ENCODE results near the gene OR10A6.

OR10A6 gene

DNA sequence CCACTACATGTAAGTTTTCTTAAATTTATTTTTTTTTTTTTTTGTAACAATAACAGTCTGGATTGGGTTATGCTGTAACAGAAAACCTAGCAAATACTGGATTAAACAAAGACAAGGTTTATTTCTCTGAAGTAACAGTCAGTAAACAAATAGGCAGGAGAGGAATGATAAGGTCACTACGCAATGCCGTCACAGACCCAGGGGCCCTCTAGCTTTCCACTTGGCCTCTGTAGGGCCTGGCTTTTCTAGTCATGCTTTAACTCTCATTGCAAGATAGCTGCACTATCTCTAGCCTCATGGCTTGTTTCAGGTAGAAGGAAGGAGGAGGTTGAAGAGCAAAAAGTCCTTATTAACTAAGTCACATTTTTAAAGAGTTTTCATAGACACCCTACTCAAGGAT, 6.5 kb downstream of the OR10A6 start:
- Histone ChIP-seq H3F3A (ENCODE audit: insufficient read depth, low read length) (no peaks in the 10 kb centered on the region), H3K27me3 (replicated peaks; ENCODE audit: insufficient read depth, low read length) (no peaks in the 10 kb centered on the region), H3K27ac (ENCODE audit: low read length) (no peak overlapping the region), H3K36me3 (replicated peaks; ENCODE audit: insufficient read depth, low read length) (no peaks in the 10 kb centered on the region), H3K9ac (ENCODE audit: low read length) (no peak overlapping the region), H2AFZ (ENCODE audit: low read length) (no peak overlapping the region), H3K4me2 (ENCODE audit: low read depth, low read length) (no peak overlapping the region), H4K20me1 (ENCODE audit: insufficient read depth, low read length) (no peaks in the 10 kb centered on the region), H3K79me2 (ENCODE audit: low read length) (no peaks in the 10 kb centered on the region), H3K9me3 (replicated peaks; ENCODE audit: insufficient read depth, low read length) (no peaks in the 10 kb centered on the region), H3K4me1 (ENCODE audit: low read length) (no peaks in the 10 kb centered on the region), H3K9me2 (replicated peaks; ENCODE audit: insufficient read depth, low read length) (no peaks in the 10 kb centered on the region), H3K4me3 (ENCODE audit: low read length) (no peak overlapping the region)
- no peak for TF ChIP-seq CTCF (IDR thresholded peaks at IDR 0.05; ENCODE audit: low read length)
- TF ChIP-seq EZH2 (optimal IDR thresholded peaks at IDR 0.05; ENCODE audit: low read depth, low read length), result no peak
- no peak for TF ChIP-seq EZH2phosphoT487 (IDR thresholded peaks at IDR 0.05; ENCODE audit: low read length)
- no peak for DNase-seq

- Histone ChIP-seq H3K79me2 (ENCODE audit: low read length) (no peaks in the 10 kb centered on the region), H3K9ac (ENCODE audit: low read length) (no peak overlapping the region), H3F3A (ENCODE audit: insufficient read depth, low read length) (no peaks in the 10 kb centered on the region), H4K20me1 (ENCODE audit: insufficient read depth, low read length) (no peaks in the 10 kb centered on the region), H3K4me1 (ENCODE audit: low read length) (no peaks in the 10 kb centered on the region), H3K9me3 (replicated peaks; ENCODE audit: insufficient read depth, low read length) (no peaks in the 10 kb centered on the region), H3K36me3 (replicated peaks; ENCODE audit: insufficient read depth, low read length) (no peaks in the 10 kb centered on the region), H2AFZ (ENCODE audit: low read length) (no peak overlapping the region), H3K27ac (ENCODE audit: low read length) (no peak overlapping the region), H3K4me3 (ENCODE audit: low read length) (no peak overlapping the region), H3K9me2 (replicated peaks; ENCODE audit: insufficient read depth, low read length) (no peaks in the 10 kb centered on the region), H3K4me2 (ENCODE audit: low read depth, low read length) (no peak overlapping the region), H3K27me3 (replicated peaks; ENCODE audit: insufficient read depth, low read length) (no peaks in the 10 kb centered on the region)
- TF ChIP-seq CTCF (IDR thresholded peaks at IDR 0.05; ENCODE audit: low read length), result no peak
- TF ChIP-seq EZH2 (optimal IDR thresholded peaks at IDR 0.05; ENCODE audit: low read depth, low read length), result no peak
- TF ChIP-seq EZH2phosphoT487 (IDR thresholded peaks at IDR 0.05; ENCODE audit: low read length), result no peak
- DNase-seq, result no peak
Measured at GRCh38 chr11:7918141-7918540, 12.9 kb downstream of the OR10A6 start.

DNA sequence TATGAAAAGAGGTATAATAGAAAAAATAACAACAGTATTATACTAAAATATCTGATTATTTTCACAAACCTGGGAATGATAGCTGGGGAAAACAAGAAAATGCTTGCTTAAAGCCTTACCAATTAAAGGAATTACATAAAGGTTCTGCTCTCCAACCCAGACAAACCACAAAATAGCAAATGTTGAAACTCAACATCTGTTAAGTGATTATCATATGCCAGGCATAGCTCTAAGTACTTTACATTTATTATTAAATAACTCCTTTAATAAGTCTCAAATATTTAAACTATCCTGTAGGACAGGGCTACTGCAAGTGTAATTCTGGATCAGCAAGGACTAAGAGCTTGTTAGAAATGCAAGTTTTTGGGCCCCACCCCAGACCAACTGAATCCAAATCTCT, 20.1 kb downstream of the OR10A6 start:
- Histone ChIP-seq H3K9ac (ENCODE audit: low read length) (no peak overlapping the region), H3K79me2 (ENCODE audit: low read length) (no peaks in the 10 kb centered on the region), H3K4me1 (ENCODE audit: low read length) (no peaks in the 10 kb centered on the region), H3K27me3 (replicated peaks; ENCODE audit: insufficient read depth, low read length) (no peaks in the 10 kb centered on the region), H4K20me1 (ENCODE audit: insufficient read depth, low read length) (no peaks in the 10 kb centered on the region), H3K9me2 (replicated peaks; ENCODE audit: insufficient read depth, low read length) (no peaks in the 10 kb centered on the region), H3K36me3 (replicated peaks; ENCODE audit: insufficient read depth, low read length) (no peaks in the 10 kb centered on the region), H3K27ac (ENCODE audit: low read length) (no peak overlapping the region), H3K9me3 (replicated peaks; ENCODE audit: insufficient read depth, low read length) (no peaks in the 10 kb centered on the region), H3F3A (ENCODE audit: insufficient read depth, low read length) (no peaks in the 10 kb centered on the region), H3K4me2 (ENCODE audit: low read depth, low read length) (no peak overlapping the region), H2AFZ (ENCODE audit: low read length) (no peak overlapping the region), H3K4me3 (ENCODE audit: low read length) (no peak overlapping the region)
- no peak for DNase-seq
- TF ChIP-seq EZH2 (optimal IDR thresholded peaks at IDR 0.05; ENCODE audit: low read depth, low read length) (no peak), CTCF (IDR thresholded peaks at IDR 0.05; ENCODE audit: low read length) (no peak), EZH2phosphoT487 (IDR thresholded peaks at IDR 0.05; ENCODE audit: low read length) (no peak)

All from MM.1S (cell line).